Ishikawa (cell line): ENCODE measurements around the gene EID1.

Source experiments
- CEBPB ChIP-seq: IDR thresholded peaks from 2 replicates; pipeline ENCODE4 v1.6.1; 2012
- CREB1 ChIP-seq: IDR thresholded peaks from 2 replicates; pipeline ENCODE4 v1.6.1; 2012; ENCODE audit warnings: low read depth
- EGR1 ChIP-seq: IDR thresholded peaks from 2 replicates; pipeline ENCODE4 v1.6.1; 2012
- EP300 ChIP-seq: IDR thresholded peaks from 2 replicates; pipeline ENCODE4 v1.6.1; 2012; ENCODE audit warnings: borderline replicate concordance
- FOXM1 ChIP-seq: IDR thresholded peaks from 2 replicates; pipeline ENCODE4 v1.6.1; 2012; ENCODE audit warnings: low read depth, borderline replicate concordance
- NFIC ChIP-seq: IDR thresholded peaks from 2 replicates; pipeline ENCODE4 v1.6.1; 2012
- RAD21 ChIP-seq: IDR thresholded peaks from 2 replicates; pipeline ENCODE4 v1.6.1; 2012; ENCODE audit warnings: low read depth
- TAF1 ChIP-seq: IDR thresholded peaks from 2 replicates; pipeline ENCODE4 v1.6.1; 2012; ENCODE audit warnings: low read depth, mild to moderate bottlenecking
- TCF12 ChIP-seq: IDR thresholded peaks from 2 replicates; pipeline ENCODE4 v1.6.1; 2012; ENCODE audit warnings: low read depth
- TEAD4 ChIP-seq: IDR thresholded peaks from 2 replicates; pipeline ENCODE4 v1.6.1; 2012
- YY1 ChIP-seq: IDR thresholded peaks from 2 replicates; pipeline ENCODE4 v1.6.1; 2012; ENCODE audit warnings: low read depth
- ZBTB7A ChIP-seq: IDR thresholded peaks from 2 replicates; pipeline ENCODE4 v1.6.1; 2012; ENCODE audit warnings: low read depth
- TF ChIP-seq, protein P1 (sequence below): IDR thresholded peaks from 2 replicates; pipeline ENCODE4 v1.6.1; 2012
- TF ChIP-seq, protein P2 (sequence below): IDR thresholded peaks from 2 replicates; pipeline ENCODE4 v1.6.1; 2012
- TF ChIP-seq, protein P3 (sequence below): IDR thresholded peaks from 2 replicates; pipeline ENCODE4 v1.6.1; 2012; ENCODE audit warnings: low read depth, mild to moderate bottlenecking

The EID1 gene

DNA sequence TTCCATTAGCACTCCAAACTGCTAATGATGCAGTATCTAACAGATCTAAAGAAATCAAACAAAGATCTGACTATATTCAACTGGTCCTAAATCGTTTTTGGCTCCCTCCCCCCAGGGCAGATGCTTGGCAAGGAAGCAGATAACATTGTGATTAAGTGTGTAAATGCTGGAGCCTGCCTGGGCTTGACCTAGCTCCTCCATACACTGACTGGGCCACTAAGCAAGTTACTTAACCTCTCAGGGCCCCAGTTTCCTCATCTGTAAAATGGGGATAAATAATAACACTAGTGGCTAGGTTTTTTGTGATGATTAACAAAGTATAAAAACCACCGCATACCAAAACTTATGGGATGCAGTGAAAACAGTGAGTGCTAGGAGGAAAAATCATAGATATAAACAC, 9.2 kb downstream of the EID1 start:
- TF ChIP-seq CEBPB, result no peak
- no peak for TF ChIP-seq ZBTB7A
- TF ChIP-seq, protein P1, sequence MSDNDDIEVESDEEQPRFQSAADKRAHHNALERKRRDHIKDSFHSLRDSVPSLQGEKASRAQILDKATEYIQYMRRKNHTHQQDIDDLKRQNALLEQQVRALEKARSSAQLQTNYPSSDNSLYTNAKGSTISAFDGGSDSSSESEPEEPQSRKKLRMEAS, result no peak
- no peak for TF ChIP-seq CREB1
- TF ChIP-seq, protein P2, sequence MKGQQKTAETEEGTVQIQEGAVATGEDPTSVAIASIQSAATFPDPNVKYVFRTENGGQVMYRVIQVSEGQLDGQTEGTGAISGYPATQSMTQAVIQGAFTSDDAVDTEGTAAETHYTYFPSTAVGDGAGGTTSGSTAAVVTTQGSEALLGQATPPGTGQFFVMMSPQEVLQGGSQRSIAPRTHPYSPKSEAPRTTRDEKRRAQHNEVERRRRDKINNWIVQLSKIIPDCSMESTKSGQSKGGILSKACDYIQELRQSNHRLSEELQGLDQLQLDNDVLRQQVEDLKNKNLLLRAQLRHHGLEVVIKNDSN, result no peak

DNA sequence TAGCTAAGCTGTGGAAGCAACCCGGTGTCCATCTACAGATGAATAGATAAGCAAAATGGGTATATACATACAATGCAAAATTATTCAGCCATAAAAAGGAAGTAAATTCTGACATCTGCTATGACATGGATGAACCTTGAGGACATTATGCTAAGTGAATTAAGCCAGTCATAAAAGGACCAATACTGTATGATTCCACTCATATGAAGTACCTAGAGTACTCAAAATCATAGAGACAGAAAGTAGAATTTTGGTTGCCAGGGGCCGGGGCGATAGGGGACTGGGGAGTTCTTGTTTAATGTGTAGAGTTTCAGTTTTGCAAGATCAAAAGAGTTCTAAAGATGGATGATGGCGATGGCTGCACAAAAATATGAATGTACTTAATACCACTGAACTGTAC, 10.3 kb downstream of the EID1 start:
- TF ChIP-seq CEBPB, result no peak
- no peak for TF ChIP-seq ZBTB7A
- no peak for TF ChIP-seq TAF1
- TF ChIP-seq EP300, result no peak
- TF ChIP-seq YY1, result no peak
- no peak for TF ChIP-seq NFIC
- no peak for TF ChIP-seq CREB1
- TF ChIP-seq, protein P1, result no peak
- TF ChIP-seq TCF12, result no peak
- no peak for TF ChIP-seq FOXM1
- no peak for TF ChIP-seq RAD21
- TF ChIP-seq, protein P3, sequence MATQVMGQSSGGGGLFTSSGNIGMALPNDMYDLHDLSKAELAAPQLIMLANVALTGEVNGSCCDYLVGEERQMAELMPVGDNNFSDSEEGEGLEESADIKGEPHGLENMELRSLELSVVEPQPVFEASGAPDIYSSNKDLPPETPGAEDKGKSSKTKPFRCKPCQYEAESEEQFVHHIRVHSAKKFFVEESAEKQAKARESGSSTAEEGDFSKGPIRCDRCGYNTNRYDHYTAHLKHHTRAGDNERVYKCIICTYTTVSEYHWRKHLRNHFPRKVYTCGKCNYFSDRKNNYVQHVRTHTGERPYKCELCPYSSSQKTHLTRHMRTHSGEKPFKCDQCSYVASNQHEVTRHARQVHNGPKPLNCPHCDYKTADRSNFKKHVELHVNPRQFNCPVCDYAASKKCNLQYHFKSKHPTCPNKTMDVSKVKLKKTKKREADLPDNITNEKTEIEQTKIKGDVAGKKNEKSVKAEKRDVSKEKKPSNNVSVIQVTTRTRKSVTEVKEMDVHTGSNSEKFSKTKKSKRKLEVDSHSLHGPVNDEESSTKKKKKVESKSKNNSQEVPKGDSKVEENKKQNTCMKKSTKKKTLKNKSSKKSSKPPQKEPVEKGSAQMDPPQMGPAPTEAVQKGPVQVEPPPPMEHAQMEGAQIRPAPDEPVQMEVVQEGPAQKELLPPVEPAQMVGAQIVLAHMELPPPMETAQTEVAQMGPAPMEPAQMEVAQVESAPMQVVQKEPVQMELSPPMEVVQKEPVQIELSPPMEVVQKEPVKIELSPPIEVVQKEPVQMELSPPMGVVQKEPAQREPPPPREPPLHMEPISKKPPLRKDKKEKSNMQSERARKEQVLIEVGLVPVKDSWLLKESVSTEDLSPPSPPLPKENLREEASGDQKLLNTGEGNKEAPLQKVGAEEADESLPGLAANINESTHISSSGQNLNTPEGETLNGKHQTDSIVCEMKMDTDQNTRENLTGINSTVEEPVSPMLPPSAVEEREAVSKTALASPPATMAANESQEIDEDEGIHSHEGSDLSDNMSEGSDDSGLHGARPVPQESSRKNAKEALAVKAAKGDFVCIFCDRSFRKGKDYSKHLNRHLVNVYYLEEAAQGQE, result no peak
- TF ChIP-seq EGR1, result no peak
- TF ChIP-seq, protein P2, result no peak
- no peak for TF ChIP-seq TEAD4

DNA sequence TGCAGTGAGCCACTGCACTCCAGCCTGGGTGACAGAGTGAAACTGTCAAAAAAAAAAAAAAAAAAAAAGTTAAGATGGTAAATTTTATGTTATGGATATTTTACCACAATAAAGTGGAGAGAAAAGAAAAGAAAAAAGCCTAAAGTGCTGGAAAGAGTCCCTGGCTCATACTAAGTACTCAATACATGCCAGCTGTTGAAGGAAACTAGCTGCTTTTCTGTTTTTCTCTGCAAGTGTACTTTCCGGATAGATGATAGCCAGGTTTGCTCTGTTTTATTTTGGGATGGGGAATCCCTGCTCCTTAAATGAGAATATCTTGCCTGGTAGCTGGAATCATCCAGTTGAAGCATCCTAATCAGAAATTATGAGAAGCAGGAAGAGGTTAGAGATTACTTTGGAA, 10.9 kb downstream of the EID1 start:
- TF ChIP-seq ZBTB7A (no peak), EGR1 (no peak), CEBPB (no peak), TEAD4 (no peak), TAF1 (no peak), EP300 (no peak)
- TF ChIP-seq, protein P1, result no peak

DNA sequence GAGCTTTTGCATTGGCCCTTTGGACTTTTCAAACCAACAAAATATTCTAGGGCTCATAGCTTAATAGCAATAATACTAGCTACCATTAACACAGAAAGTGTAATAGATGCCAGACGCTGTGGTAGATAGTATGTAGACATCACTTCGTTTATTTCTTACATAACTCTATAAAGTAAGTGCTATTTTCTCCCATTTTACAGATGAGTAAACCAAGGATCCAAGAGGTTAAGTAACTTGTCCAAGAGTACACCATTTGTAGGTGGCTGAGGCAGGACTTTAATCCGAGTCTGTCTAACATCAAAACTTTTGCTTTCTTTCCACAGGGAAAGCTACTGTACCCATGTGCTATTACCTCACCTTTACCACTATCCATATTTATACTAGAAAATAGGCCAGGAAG, 12.0 kb downstream of the EID1 start:
- TF ChIP-seq ZBTB7A, result no peak
- no peak for TF ChIP-seq FOXM1
- no peak for TF ChIP-seq CEBPB
- TF ChIP-seq, protein P2, result no peak
- TF ChIP-seq YY1, result no peak
- TF ChIP-seq, protein P3, result no peak
- TF ChIP-seq, protein P1, result no peak
- TF ChIP-seq TCF12, result no peak
- TF ChIP-seq TAF1, result no peak
- no peak for TF ChIP-seq RAD21
- no peak for TF ChIP-seq NFIC
- TF ChIP-seq EP300, result no peak
- no peak for TF ChIP-seq TEAD4
- TF ChIP-seq CREB1, result no peak
- no peak for TF ChIP-seq EGR1

DNA sequence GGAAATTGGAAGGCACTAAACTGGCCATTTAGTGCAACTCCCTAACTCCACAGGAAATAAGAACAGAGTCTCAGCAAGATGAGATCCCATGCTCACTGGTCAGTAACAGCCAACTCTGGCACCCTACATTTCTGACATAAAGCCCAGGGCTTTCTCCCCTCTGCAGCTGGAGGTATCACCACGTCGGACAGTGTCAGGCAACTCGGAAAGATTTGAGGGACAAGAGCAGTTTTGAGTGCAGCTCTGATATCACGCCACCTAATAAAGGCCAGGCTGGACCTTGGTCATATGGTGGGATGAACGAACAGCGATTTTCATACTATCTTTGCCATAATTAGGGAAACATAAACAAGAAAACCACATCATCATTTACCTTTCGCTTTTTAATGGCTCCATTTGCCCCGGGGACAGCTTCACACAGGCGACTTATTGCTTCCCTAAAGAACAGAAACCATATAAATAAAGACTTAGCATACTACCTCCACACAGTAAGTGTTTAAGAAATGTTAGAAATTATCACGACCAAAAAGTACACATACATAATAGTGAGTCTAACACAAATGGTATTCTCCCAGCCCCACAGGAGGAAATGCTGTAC, 12.5 kb downstream of the EID1 start:
- TF ChIP-seq, protein P1, result no peak
- no peak for TF ChIP-seq TEAD4
- TF ChIP-seq EP300, result no peak
- TF ChIP-seq FOXM1, result no peak
- TF ChIP-seq EGR1, result no peak
- TF ChIP-seq RAD21, result no peak
- no peak for TF ChIP-seq YY1
